ENCODE data around the gene LONRF2. TPM values are rescaled to one million over a fixed set of nuclear protein-coding genes. Genes with fewer than 3 reads are reported as not detected.

The LONRF2 gene
- total RNA-seq, 1 experiment from 2014 or later: 0.33 TPM

DNA sequence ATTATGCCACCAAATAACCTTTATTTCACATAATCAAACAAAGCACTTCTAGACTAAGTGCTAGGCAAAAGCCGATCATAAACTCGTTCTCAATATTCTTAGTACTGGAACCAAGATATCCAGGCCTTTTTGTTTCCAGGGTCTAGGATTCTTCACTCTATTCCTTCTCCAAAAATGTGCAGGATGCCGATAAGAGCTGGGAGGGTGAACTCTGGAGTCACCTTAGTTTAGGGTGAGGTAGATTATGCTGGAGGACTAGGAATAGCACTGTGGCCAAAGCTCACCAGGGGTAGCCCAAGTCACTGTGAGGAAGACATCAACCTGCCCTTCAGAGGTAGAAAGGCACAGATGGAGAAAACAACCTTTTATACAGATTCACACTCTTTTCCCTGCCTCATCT lies 37.3 kb downstream of the LONRF2 start:
- H3K27ac Mint-ChIP-seq: no peak overlapping the region
- H3K27me3 Mint-ChIP-seq (ENCODE audit: low read depth): no peaks in the 10 kb centered on the region
- no peaks in the 10 kb centered on the region for H3K36me3 Mint-ChIP-seq
- ATAC-seq: no peak
- H3K4me3 Mint-ChIP-seq: no peak overlapping the region
- ChIA-PET POLR2A (no interaction called here), CTCF (interaction anchor here (1.2 to 5.7 kb wide), 3 partner anchors 23 to 106 kb away, joined by 3 to 46 read pairs (median 8); no protein-coding TSS in a partner anchor)
- no peaks in the 10 kb centered on the region for H3K9me3 Mint-ChIP-seq
- H3K4me1 Mint-ChIP-seq: peaks cover 50% of the 10 kb centered on the region
- DNase-seq (ENCODE audit: low spot score): no peak
- no peak for TF ChIP-seq JUN (CRISPR knock-in tag; IDR thresholded peaks at IDR 0.05)
- TF ChIP-seq, protein P1, sequence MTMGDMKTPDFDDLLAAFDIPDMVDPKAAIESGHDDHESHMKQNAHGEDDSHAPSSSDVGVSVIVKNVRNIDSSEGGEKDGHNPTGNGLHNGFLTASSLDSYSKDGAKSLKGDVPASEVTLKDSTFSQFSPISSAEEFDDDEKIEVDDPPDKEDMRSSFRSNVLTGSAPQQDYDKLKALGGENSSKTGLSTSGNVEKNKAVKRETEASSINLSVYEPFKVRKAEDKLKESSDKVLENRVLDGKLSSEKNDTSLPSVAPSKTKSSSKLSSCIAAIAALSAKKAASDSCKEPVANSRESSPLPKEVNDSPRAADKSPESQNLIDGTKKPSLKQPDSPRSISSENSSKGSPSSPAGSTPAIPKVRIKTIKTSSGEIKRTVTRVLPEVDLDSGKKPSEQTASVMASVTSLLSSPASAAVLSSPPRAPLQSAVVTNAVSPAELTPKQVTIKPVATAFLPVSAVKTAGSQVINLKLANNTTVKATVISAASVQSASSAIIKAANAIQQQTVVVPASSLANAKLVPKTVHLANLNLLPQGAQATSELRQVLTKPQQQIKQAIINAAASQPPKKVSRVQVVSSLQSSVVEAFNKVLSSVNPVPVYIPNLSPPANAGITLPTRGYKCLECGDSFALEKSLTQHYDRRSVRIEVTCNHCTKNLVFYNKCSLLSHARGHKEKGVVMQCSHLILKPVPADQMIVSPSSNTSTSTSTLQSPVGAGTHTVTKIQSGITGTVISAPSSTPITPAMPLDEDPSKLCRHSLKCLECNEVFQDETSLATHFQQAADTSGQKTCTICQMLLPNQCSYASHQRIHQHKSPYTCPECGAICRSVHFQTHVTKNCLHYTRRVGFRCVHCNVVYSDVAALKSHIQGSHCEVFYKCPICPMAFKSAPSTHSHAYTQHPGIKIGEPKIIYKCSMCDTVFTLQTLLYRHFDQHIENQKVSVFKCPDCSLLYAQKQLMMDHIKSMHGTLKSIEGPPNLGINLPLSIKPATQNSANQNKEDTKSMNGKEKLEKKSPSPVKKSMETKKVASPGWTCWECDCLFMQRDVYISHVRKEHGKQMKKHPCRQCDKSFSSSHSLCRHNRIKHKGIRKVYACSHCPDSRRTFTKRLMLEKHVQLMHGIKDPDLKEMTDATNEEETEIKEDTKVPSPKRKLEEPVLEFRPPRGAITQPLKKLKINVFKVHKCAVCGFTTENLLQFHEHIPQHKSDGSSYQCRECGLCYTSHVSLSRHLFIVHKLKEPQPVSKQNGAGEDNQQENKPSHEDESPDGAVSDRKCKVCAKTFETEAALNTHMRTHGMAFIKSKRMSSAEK (CRISPR knock-in tag; IDR thresholded peaks at IDR 0.05; ENCODE audit: borderline replicate concordance): no peak

- Mint-ChIP-seq H3K4me3 (no peak overlapping the region), H3K9me3 (no peaks in the 10 kb centered on the region), H3K36me3 (no peaks in the 10 kb centered on the region), H3K27me3 (ENCODE audit: low read depth) (no peaks in the 10 kb centered on the region), H3K4me1 (peaks cover 53% of the 10 kb centered on the region), H3K27ac (no peak overlapping the region)
- ChIA-PET CTCF (interaction anchor here (5.7 kb wide), 1 partner anchor 22 kb away, joined by 46 read pairs; no protein-coding TSS in a partner anchor), POLR2A (no interaction called here)
- TF ChIP-seq ZNF671 (CRISPR knock-in tag; IDR thresholded peaks at IDR 0.05): no peak
- no peak for TF ChIP-seq ZNF396 (CRISPR knock-in tag; IDR thresholded peaks at IDR 0.05; ENCODE audit: borderline replicate concordance)
- TF ChIP-seq, protein P2, sequence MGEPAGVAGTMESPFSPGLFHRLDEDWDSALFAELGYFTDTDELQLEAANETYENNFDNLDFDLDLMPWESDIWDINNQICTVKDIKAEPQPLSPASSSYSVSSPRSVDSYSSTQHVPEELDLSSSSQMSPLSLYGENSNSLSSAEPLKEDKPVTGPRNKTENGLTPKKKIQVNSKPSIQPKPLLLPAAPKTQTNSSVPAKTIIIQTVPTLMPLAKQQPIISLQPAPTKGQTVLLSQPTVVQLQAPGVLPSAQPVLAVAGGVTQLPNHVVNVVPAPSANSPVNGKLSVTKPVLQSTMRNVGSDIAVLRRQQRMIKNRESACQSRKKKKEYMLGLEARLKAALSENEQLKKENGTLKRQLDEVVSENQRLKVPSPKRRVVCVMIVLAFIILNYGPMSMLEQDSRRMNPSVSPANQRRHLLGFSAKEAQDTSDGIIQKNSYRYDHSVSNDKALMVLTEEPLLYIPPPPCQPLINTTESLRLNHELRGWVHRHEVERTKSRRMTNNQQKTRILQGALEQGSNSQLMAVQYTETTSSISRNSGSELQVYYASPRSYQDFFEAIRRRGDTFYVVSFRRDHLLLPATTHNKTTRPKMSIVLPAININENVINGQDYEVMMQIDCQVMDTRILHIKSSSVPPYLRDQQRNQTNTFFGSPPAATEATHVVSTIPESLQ (CRISPR knock-in tag; IDR thresholded peaks at IDR 0.05): no peak
- TF ChIP-seq ERG (CRISPR knock-in tag; IDR thresholded peaks at IDR 0.05): no peak
- TF ChIP-seq IRF2 (CRISPR knock-in tag; IDR thresholded peaks at IDR 0.05; ENCODE audit: borderline replicate concordance, low read depth): no peak
- no peak for TF ChIP-seq ZNF138 (CRISPR knock-in tag; conservative IDR thresholded peaks at IDR 0.05)
- TF ChIP-seq RELA (CRISPR knock-in tag; IDR thresholded peaks at IDR 0.05; ENCODE audit: borderline replicate concordance): no peak
- no peak for TF ChIP-seq USF1 (CRISPR knock-in tag; IDR thresholded peaks at IDR 0.05)
- TF ChIP-seq ZNF423 (CRISPR knock-in tag; IDR thresholded peaks at IDR 0.05): no peak
- TF ChIP-seq GABPB1 (CRISPR knock-in tag; IDR thresholded peaks at IDR 0.05): no peak
- no peak for TF ChIP-seq E2F4 (CRISPR knock-in tag; IDR thresholded peaks at IDR 0.05; ENCODE audit: borderline replicate concordance, low read depth)
- ATAC-seq (no peak), DNase-seq (ENCODE audit: low spot score) (no peak)
Measured at GRCh38 chr2:100283724-100284501, 38.4 kb downstream of the LONRF2 start.

Measured in WTC11 (cell line).